Activated T-helper 1 cell treated with Interleukin-2 at 50 U/mL for 16 hours (primary cell): ENCODE results near the gene SSR4.

ENCODE experiments used
- DNase-seq: peaks from one replicate; pipeline ENCODE4 v3.0.0-alpha.2; 2020; ENCODE audit warnings: low read depth

Gene SSR4

GRCh38 chrX:153769158-153769864 is 25.2 kb upstream of the SSR4 start:
- no peak for DNase-seq

DNA sequence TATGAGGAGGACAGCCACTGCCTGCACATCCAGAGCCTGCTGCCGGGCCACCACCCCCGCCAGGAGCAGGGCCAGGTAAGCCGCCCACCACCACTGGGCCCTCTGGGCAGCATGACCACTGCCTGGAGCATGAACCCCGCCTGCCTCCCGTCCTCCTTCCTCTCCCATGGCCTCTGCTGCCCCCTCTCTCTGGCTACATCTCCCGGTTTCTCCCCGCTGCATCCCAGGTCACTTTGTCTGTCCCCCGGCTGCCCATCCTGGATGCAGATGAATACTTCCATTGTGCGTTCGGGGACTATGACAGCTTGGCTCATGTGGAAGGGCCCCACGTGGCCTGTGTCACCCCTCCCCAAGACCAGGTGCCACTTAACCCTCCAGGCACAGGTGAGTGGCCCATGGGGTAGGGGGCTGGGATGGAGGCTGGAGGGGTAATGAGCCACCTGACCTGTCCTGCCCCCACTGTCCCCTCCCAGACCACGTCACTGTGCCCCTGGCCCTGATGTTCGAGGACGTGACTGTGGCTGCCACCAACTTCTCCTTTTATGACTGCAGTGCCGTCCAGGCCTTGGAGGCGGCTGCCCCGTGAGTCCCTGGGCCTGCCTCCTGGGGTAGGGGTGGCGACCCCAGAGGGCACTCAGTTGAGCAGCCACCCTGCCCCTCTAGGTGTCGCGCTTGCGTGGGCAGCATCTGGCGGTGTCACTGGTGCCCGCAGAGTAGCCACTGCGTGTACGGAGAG is 24.4 kb upstream of the SSR4 start:
- no peak for DNase-seq

DNA sequence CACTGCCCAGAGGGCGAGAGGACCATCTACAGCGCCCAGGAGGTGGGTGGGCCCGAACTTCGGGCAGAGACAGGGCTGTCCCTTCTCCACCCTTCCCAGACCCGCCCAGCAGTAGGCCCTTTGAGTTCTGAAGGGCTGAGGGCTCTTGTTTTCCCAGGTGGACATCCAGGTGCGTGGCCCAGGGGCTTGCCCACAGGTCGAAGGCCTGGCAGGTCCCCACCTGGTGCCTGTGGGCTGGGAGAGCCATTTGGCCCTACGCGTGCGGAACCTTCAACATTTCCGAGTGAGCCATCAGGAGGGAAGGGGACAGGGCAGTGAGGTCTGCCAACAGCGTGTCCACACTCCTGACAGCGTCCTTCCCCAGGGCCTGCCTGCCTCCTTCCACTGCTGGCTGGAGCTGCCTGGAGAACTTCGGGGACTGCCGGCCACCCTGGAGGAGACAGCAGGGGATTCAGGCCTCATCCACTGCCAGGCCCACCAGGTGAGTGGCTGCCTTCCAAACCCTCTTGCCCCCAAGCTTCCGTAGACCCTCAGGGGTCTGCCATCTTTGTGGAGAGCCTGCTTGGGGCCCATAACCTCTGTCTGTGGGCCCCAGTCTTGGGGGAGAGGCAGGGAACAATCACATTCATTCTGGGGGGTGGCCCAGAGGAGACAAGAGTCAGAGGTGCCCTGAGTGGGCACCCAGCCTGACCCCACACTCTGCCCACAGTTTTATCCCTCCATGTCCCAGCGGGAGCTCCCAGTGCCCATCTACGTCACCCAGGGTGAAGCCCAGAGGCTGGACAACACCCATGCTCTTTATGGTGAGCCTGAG is 23.7 kb upstream of the SSR4 start:
- DNase-seq, result no peak

DNA sequence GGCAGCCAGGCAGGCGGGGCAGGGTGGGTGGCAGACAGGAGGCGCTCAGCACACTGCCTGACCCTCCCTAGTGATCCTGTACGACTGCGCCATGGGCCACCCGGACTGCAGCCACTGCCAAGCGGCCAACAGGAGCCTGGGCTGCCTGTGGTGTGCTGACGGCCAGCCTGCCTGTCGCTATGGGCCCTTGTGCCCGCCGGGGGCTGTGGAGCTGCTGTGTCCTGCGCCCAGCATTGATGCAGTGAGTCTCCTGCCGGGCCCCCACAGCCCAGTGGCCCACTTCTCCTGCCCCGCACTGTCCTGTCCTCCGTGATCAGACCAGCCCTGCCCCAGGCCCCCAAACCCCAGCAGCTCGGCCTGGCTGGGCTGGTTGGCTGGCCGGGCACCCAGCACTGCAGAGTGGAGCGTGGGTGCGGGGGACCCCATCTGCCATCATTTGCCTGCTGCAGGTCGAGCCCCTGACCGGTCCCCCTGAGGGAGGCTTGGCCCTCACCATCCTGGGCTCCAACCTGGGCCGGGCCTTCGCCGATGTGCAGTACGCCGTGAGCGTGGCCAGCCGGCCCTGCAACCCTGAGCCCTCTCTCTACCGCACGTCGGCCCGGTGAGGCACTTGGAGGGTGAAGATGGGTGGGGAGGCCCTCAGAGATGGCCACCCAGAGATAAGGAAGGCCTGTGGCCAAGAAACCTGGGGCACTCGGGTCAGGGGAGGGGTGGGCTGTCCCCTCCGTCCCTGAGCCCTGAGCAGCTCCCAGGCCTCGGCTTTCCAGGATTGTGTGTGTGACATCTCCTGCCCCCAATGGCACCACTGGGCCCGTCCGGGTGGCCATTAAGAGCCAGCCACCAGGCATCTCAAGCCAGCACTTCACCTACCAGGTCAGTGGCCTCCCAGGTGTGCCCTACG is 22.8 kb upstream of the SSR4 start:
- DNase-seq, result no peak

GRCh38 chrX:153772316-153773217 is 21.9 kb upstream of the SSR4 start:
- no peak for DNase-seq

GRCh38 chrX:153773218-153773611 is 21.3 kb upstream of the SSR4 start:
- DNase-seq, result no peak

GRCh38 chrX:153773741-153774575 is 20.5 kb upstream of the SSR4 start:
- DNase-seq, result no peak

GRCh38 chrX:153774576-153775292 is 19.7 kb upstream of the SSR4 start:
- no peak for DNase-seq

DNA sequence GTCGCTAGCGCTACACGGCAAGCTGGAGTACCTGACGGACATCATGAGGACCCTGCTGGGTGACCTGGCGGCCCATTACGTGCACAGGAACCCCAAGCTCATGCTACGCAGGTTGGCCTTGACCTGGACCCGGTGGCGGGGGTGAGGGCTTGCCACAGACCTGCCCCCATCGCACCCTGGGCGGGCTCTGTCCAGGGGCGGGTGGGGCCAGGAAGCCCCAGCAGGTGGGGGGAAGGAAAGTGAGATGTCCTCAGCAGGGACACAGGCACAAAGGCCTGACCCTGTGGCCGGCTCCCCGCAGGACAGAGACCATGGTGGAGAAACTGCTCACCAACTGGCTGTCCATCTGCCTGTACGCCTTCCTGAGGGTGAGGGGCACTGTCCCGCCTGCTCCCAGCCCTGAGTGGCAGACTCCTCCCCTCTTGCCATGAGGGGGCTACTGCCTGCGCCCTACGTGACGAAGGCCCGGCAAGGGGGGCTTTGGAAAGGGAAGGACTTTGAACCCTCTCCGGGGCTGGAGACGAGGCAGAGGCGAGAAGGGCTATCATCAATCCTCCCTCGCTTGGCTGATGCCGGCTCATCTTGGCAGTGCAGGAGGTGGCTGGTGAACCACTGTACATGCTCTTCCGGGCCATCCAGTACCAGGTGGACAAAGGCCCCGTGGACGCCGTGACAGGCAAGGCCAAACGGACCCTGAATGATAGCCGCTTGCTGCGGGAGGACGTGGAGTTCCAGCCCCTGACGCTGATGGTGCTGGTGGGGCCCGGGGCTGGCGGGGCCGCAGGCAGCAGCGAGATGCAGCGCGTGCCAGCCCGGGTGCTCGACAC is 19.0 kb upstream of the SSR4 start:
- no peak for DNase-seq

- no peak for DNase-seq
Measured at GRCh38 chrX:153776120-153776599, 18.3 kb upstream of the SSR4 start.

GRCh38 chrX:153776611-153777045 is 17.8 kb upstream of the SSR4 start:
- no peak for DNase-seq

DNA sequence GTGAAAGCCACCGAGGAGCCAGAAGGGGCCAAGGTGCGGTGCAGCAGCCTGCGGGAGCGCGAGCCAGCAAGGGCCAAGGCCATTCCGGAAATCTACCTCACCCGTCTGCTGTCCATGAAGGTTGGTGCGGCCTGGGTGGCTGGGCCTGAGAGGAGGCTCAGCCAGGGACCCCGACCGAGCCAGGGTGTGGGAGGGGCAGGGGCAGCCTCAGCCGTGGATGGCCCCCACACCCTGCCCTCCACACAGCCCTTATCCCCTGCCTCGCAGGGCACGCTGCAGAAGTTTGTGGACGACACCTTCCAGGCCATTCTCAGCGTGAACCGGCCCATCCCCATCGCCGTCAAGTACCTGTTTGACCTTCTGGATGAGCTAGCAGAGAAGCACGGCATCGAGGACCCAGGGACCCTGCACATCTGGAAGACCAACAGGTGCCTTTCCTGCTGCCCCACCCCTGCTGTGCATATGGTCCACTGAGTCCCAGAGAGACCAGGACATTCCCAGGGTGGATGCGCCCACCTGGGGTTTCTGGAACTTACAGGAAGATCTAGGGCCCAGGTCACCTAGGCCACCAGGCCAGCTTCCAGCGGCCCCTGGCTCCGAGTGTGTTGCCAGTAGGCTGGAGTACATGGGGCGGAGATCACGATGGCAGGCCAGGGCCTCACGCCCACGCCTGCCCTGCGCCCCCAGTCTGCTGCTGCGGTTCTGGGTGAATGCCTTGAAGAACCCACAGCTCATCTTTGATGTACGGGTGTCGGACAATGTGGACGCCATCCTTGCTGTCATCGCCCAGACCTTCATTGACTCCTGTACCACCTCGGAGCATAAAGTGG is 17.0 kb upstream of the SSR4 start:
- no peak for DNase-seq

DNA sequence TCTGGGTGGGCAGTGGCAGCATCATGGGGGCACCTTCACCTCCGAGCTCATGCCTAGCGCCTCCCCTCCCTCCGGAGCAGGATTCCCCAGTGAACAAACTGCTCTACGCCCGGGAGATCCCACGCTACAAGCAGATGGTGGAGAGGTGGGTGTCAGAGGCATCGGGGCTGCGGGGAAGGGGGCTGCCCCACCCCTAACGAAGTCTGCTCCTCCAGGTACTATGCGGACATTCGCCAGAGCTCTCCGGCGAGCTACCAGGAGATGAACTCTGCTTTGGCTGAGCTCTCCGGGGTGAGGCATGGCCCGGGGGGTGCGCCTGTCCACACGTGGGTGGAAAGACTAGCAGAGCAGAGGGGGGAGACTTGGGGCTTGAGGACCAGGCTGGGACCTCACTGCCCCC is 16.3 kb upstream of the SSR4 start:
- no peak for DNase-seq

GRCh38 chrX:153778684-153779101 is 15.8 kb upstream of the SSR4 start:
- DNase-seq, result no peak

DNA sequence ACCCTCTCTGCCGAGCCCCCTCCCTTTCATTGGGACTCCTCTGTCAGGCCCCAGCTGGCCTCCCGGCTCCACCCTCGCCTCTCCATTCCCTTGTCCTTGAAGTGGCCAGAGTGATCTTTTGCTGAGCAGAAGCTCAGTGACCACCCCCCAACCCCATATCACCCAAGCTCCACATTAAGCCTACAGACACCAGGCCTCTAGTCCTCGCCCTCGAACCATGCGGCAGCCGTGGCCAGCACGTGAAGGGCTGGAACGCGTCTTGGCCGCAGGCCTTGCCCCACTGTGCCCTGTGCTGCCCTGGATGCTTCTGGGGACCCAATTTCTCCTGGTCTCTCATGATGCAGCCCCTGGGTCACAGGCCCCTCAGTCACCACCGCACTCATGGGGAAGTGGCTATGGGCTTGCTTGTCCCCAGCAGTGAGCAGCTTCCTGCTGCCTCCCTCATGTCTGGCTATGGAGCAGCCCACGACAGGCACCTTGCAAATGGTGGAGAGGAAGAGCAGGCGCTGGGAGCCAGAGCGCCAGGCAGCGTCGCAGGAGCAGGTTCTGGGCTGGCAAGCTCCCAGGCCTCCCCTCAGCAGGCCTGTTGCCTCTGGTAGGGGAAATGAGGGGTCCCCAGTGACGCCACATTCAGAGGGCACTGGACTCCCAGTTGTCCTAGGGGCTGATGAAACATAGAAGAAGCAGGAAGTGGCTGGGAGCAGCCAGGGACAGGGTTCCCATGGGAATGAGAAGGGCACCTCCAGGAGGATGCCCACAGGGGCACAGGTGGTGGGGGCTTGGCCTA is 14.4 kb upstream of the SSR4 start:
- no peak for DNase-seq

DNA sequence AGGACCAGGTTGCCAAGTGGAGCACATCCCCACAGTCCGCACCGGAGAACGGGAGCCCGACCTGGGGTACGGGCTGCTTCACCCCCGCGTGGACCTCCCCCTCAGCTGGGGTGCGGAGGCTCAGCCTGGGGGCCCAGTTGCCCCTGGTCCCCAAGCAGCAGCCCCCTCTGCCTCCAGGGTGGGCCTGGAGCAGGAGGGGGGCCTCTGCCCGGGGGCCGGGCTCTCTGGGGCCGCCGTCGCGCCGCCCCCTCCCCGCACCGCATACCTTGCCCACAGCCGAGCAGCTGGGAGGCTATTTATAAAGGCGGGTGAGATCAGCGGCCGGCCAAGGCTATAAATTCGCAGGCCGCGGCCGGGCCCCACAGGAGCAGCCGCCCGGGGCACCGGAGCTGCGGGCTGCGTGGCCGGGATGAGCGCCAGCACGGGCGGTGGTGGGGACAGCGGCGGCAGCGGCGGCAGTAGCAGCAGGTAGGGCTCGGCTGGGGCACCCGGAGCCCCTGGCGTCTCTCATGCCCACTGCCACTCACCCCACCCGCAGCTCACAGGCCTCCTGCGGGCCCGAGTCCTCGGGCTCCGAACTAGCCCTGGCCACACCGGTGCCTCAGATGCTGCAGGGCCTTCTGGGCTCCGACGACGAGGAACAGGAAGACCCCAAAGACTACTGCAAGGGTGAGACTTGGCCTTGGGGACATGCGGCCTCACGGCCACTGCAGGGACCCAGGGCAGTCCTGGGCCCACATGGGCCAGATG is 13.6 kb upstream of the SSR4 start, which contains the start of gene SRPK3:
Gene SRPK3, plus strand, starts transcription at position 364 of the 750 bp plus-strand sequence. Its CDS starts 46 bp downstream, at position 410.
- no peak for DNase-seq
